ENCODE data around the gene SPTB. TPM values are rescaled to one million over a fixed set of nuclear protein-coding genes. Genes with fewer than 3 reads are reported as not detected.

SPTB gene
- total RNA-seq, 1 donor from 2014 or later: 14.9 TPM

GRCh38 chr14:64860039-64860438 is 19.7 kb downstream of the SPTB start:
- Histone ChIP-seq H3K4me3 (no peak overlapping the region), H3K4me1 (no peaks in the 10 kb centered on the region), H3K9me3 (no peaks in the 10 kb centered on the region), H3K27me3 (no peaks in the 10 kb centered on the region), H3K27ac (no peak overlapping the region), H3K36me3 (no peaks in the 10 kb centered on the region)
- DNase-seq (ENCODE audit: low spot score in 2 of 2): no peak
- intact Hi-C loops (cut with DNase I): no loop called here
- TF ChIP-seq CTCF (IDR thresholded peaks at IDR 0.05): no peak

GRCh38 chr14:64857979-64858744 is 21.5 kb downstream of the SPTB start:
- no peaks in the 10 kb centered on the region for H3K4me1 ChIP-seq
- intact Hi-C loops (cut with DNase I): no loop called here

DNA sequence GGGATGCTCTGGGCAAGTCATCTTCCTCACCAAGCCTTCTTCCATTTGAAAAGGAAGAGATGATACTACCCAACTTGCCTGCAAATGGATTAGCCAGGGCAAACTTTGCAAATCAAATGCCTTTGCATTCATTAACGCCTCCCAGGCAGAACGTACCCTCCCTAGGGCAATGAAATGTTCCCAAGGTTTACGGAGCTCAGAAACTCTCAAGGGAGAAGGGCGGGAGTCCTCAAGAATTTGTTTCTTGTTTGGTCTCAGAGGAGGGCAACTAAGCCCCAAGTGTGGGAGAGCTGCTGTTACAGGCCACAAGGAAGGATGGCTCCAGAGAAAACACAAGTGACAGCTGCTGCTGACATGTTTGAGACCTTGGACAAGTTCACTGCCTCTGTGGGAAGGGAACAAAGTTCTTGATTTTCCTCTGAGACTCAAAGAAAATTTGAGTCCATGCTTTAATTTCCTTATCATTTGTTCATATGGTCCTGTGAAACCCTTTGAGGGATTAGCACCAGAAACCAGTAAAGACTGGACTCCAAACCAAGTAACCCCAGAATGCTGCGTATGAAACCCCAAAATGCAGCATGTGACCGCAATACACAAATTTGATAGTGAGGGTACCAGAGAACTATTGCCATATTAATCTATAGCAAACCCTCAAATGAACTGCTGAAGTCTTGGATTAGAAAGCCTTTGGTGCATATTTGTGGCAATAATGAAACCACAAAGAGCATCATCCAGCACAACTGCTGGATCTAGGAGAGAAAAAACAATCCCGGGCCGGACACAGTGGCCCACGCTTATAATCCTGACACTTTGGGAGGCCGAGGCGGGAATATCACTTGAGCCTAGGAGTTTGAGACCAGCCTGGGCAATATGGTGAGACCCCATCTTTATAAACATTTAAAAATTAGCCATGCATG is 22.9 kb downstream of the SPTB start:
- TF ChIP-seq CTCF (IDR thresholded peaks at IDR 0.05): no peak
- H3K4me3 ChIP-seq: no peak overlapping the region
- intact Hi-C loops (cut with DNase I): no loop called here
- H3K27ac ChIP-seq: no peak overlapping the region
- H3K36me3 ChIP-seq: no peaks in the 10 kb centered on the region
- H3K27me3 ChIP-seq: no peaks in the 10 kb centered on the region
- no peaks in the 10 kb centered on the region for H3K4me1 ChIP-seq
- DNase-seq (ENCODE audit: low spot score in 2 of 2): no peak
- no peaks in the 10 kb centered on the region for H3K9me3 ChIP-seq

More at GRCh38 chr14:64857979-64858744, 21.5 kb downstream of the SPTB start:
- Histone ChIP-seq H3K27ac (no peak overlapping the region), H3K4me3 (no peak overlapping the region), H3K36me3 (no peaks in the 10 kb centered on the region), H3K27me3 (no peaks in the 10 kb centered on the region), H3K9me3 (no peaks in the 10 kb centered on the region)
- DNase-seq (ENCODE audit: low spot score in 2 of 2): no peak
- TF ChIP-seq CTCF (IDR thresholded peaks at IDR 0.05): no peak

DNA sequence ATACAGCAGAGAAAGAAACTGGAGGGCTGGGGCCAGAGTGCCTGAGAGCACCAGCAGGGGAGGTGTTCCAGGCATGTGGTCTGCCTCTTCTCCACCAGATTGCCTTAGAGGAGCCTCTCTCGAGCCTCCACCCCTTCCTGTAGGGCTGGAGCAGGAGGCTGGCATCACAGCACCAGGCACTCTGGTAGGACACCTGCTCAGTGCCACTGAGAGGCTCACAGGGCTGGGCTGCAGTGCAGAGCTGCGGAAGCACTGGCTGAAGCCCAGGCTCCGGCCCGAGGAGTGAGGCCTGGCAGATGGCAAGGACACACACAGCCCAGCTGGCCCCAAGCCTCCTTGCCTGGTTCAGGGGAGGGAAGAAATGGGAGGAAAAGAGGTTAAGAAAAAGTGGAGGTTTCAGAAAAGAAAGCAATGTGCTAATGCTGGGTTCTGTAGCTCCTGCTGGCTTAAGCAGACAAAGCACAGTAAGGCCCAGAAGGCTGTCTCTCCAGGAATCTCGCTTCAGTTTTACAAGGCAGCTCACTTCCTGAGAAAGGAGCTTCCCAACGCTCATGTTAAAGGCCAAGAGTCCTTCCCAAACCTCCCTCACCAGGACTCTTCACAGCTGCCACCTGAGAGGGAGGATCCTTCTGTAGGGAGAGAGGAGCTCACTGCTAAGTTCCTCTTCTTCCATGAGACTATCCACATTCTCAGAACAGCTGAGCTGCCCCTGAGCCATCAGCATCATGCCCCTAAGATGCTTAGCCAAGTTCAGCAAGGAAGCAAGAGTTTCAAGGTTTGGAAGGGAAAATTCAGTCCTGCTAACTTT is 23.8 kb downstream of the SPTB start:
- Histone ChIP-seq H3K9me3 (no peaks in the 10 kb centered on the region), H3K27ac (no peak overlapping the region), H3K27me3 (no peaks in the 10 kb centered on the region), H3K4me1 (no peaks in the 10 kb centered on the region), H3K4me3 (no peak overlapping the region), H3K36me3 (no peaks in the 10 kb centered on the region)
- no peak for DNase-seq (ENCODE audit: low spot score in 2 of 2)
- intact Hi-C loops (cut with DNase I): no loop called here
- no peak for TF ChIP-seq CTCF (IDR thresholded peaks at IDR 0.05)

DNA sequence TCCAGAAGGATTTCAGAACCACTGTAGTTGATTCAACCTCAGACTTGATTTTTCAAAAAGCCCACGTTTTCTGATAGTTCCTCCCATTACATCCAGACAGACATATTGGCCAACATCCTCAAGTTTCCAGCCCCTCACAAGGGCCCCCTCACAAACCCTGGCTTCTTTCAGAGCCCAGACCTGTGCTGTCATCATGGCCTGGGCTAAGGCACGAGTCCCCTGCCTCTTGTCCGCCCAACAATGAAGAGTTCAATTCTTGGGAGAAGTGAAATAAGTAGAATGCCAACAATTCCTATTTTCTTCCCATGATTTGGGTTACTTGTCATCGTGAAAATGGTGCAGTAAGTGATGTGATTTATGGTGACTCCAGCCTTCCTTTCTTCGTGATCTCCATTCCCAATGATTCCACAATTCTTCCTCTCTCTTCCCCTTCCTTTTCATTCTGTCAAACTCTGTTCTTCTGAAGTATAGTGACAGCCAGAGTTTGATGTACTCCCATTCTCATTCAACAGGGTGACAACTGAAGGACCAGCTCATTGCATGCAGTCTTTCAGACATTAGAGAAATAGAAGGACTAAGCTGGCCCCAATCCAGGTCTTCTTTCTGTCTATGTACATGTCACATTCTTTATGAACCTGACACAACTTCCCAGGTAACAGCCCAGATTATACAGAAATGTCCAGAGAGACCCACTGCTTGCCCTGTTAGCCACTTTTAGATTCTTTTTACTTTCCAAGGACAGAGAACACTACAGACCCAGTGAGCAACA is 29.2 kb downstream of the SPTB start:
- Histone ChIP-seq H3K27me3 (no peaks in the 10 kb centered on the region), H3K27ac (no peak overlapping the region), H3K4me1 (no peaks in the 10 kb centered on the region), H3K4me3 (no peak overlapping the region), H3K36me3 (no peaks in the 10 kb centered on the region), H3K9me3 (no peaks in the 10 kb centered on the region)
- intact Hi-C loops (cut with DNase I): no loop called here
- DNase-seq (ENCODE audit: low spot score in 2 of 2): no peak
- no peak for TF ChIP-seq CTCF (IDR thresholded peaks at IDR 0.05)

Measured in ascending aorta (tissue), 2 donors.